BLaER1 (cell line): ENCODE data around the gene C12orf57.
A peak's percentile ranks its signal among the peaks of the same experiment; 100 is the strongest.

Experiments
- H3K27ac ChIP-seq: shearing (Covaris generic); formaldehyde crosslinking; 2 replicates; pipeline ENCODE4 v1.8.1; 2022
- H3K27me3 ChIP-seq: shearing (Covaris generic); formaldehyde crosslinking; 2 replicates; pipeline ENCODE4 v1.8.1; 2022
- H3K36me3 ChIP-seq: shearing (Covaris generic); formaldehyde crosslinking; 2 replicates; pipeline ENCODE4 v1.8.1; 2022
- H3K4me1 ChIP-seq: shearing (Covaris generic); formaldehyde crosslinking; 2 replicates; pipeline ENCODE4 v1.8.1; 2022
- H3K4me2 ChIP-seq: shearing (Covaris generic); formaldehyde crosslinking; 2 replicates; pipeline ENCODE4 v1.8.1; 2022
- H3K4me3 ChIP-seq: shearing (Covaris generic); formaldehyde crosslinking; 2 replicates; pipeline ENCODE4 v1.8.1; 2022
- H3K9ac ChIP-seq: shearing (Covaris generic); formaldehyde crosslinking; 2 replicates; pipeline ENCODE4 v1.8.1; 2022
- H3K9me3 ChIP-seq: shearing (Covaris generic); formaldehyde crosslinking; 2 replicates; pipeline ENCODE4 v1.8.1; 2022
- H4K20me1 ChIP-seq: shearing (Covaris generic); formaldehyde crosslinking; 2 replicates; pipeline ENCODE4 v1.8.1; 2022
- Cebpa-rat ChIP-seq: shearing (Covaris generic); IDR thresholded peaks from 2 replicates; pipeline ENCODE4 v1.8.1; 2022

C12orf57 gene

GRCh38 chr12:6916426-6917200 lies 27.2 kb upstream of the C12orf57 start:
- Histone ChIP-seq H4K20me1 (peaks cover 7% of the 10 kb centered on the region; the same call in 1 of the 2 replicates), H3K27ac (no peak overlapping the region), H3K4me2 (no peak overlapping the region), H3K9me3 (no peaks in the 10 kb centered on the region), H3K36me3 (no peaks in the 10 kb centered on the region; the same call in 1 of the 2 replicates), H3K4me3 (no peak overlapping the region), H3K27me3 (peaks cover 62% of the 10 kb centered on the region), H3K4me1 (peaks cover 29% of the 10 kb centered on the region), H3K9ac (no peak overlapping the region)
- no peak for TF ChIP-seq Cebpa-rat

- H3K27ac ChIP-seq: no peak overlapping the region
- no peak overlapping the region for H3K4me3 ChIP-seq
- H3K27me3 ChIP-seq: peaks cover 51% of the 10 kb centered on the region
- H3K36me3 ChIP-seq: no peaks in the 10 kb centered on the region; the same call in 1 of the 2 replicates
- peaks cover 7% of the 10 kb centered on the region; the same call in 1 of the 2 replicates for H4K20me1 ChIP-seq
- H3K9me3 ChIP-seq: no peaks in the 10 kb centered on the region
- H3K4me1 ChIP-seq: peaks cover 39% of the 10 kb centered on the region
- H3K9ac ChIP-seq: no peak overlapping the region
- no peak overlapping the region for H3K4me2 ChIP-seq
- TF ChIP-seq Cebpa-rat: no peak
Observed at GRCh38 chr12:6917491-6918231, 26.2 kb upstream of the C12orf57 start.

GRCh38 chr12:6919588-6919987 lies 24.2 kb upstream of the C12orf57 start:
- Histone ChIP-seq H3K27me3 (peaks cover 32% of the 10 kb centered on the region), H4K20me1 (peaks cover 7% of the 10 kb centered on the region; the same call in 1 of the 2 replicates), H3K9ac (no peak overlapping the region), H3K4me1 (peaks cover 50% of the 10 kb centered on the region), H3K9me3 (no peaks in the 10 kb centered on the region), H3K27ac (no peak overlapping the region), H3K4me3 (no peak overlapping the region), H3K4me2 (no peak overlapping the region), H3K36me3 (no peaks in the 10 kb centered on the region; the same call in 1 of the 2 replicates)
- no peak for TF ChIP-seq Cebpa-rat

GRCh38 chr12:6921539-6921938 lies 22.3 kb upstream of the C12orf57 start:
- H3K9ac ChIP-seq: no peak overlapping the region
- H3K4me1 ChIP-seq: peaks cover 61% of the 10 kb centered on the region
- peaks cover 12% of the 10 kb centered on the region for H3K27me3 ChIP-seq
- no peaks in the 10 kb centered on the region for H3K9me3 ChIP-seq
- no peak overlapping the region for H3K4me3 ChIP-seq
- no peaks in the 10 kb centered on the region; the same call in 1 of the 2 replicates for H3K36me3 ChIP-seq
- no peaks in the 10 kb centered on the region for H4K20me1 ChIP-seq
- no peak for TF ChIP-seq Cebpa-rat
- peak overlapping the region; percentile 86 for H3K4me2 ChIP-seq
- H3K27ac ChIP-seq: no peak overlapping the region; the same call in 1 of the 2 replicates

GRCh38 chr12:6921996-6922946 lies 21.6 kb upstream of the C12orf57 start:
- Histone ChIP-seq H3K27ac (peak overlapping the region; percentile 61), H3K9me3 (no peaks in the 10 kb centered on the region), H3K27me3 (peaks cover 5% of the 10 kb centered on the region; the same call in 1 of the 2 replicates), H3K4me2 (peak overlapping the region; percentile 86), H3K36me3 (no peaks in the 10 kb centered on the region; the same call in 1 of the 2 replicates), H3K4me3 (no peak overlapping the region), H4K20me1 (no peaks in the 10 kb centered on the region), H3K9ac (peak overlapping the region; percentile 35; the same call in 1 of the 2 replicates), H3K4me1 (peaks cover 68% of the 10 kb centered on the region)
- no peak for TF ChIP-seq Cebpa-rat

- H3K4me3 ChIP-seq: no peak overlapping the region
- peak overlapping the region; percentile 61 for H3K27ac ChIP-seq
- no peaks in the 10 kb centered on the region for H3K9me3 ChIP-seq
- H3K4me1 ChIP-seq: peaks cover 69% of the 10 kb centered on the region
- peak overlapping the region; percentile 86 for H3K4me2 ChIP-seq
- no peaks in the 10 kb centered on the region for H3K27me3 ChIP-seq
- no peak for TF ChIP-seq Cebpa-rat
- no peaks in the 10 kb centered on the region; the same call in 1 of the 2 replicates for H3K36me3 ChIP-seq
- H4K20me1 ChIP-seq: no peaks in the 10 kb centered on the region
- H3K9ac ChIP-seq: 0 out of 2 replicates have a peak overlapping the region, but pooled peaks have one; percentile 35
Observed at GRCh38 chr12:6923003-6923732, 20.7 kb upstream of the C12orf57 start.

- no peak overlapping the region for H3K9ac ChIP-seq
- H3K27ac ChIP-seq: no peak overlapping the region
- peaks cover 72% of the 10 kb centered on the region for H3K4me1 ChIP-seq
Observed at GRCh38 chr12:6923851-6924250, 20.0 kb upstream of the C12orf57 start.

GRCh38 chr12:6925239-6925539 lies 18.6 kb upstream of the C12orf57 start:
- no peak overlapping the region; the same call in none of the 2 replicates for H3K27ac ChIP-seq
- 0 out of 2 replicates have a peak overlapping the region, but pooled peaks have one; percentile 17 for H3K9ac ChIP-seq
- H3K4me1 ChIP-seq: peaks cover 80% of the 10 kb centered on the region
- peaks cover 15% of the 10 kb centered on the region for H4K20me1 ChIP-seq
- peak overlapping the region; percentile 86 for H3K4me2 ChIP-seq
- no peaks in the 10 kb centered on the region for H3K9me3 ChIP-seq
- H3K27me3 ChIP-seq: no peaks in the 10 kb centered on the region
- peaks cover 4% of the 10 kb centered on the region; the same call in 1 of the 2 replicates for H3K36me3 ChIP-seq
- H3K4me3 ChIP-seq: no peak overlapping the region
- no peak for TF ChIP-seq Cebpa-rat

More at GRCh38 chr12:6923851-6924250, 20.0 kb upstream of the C12orf57 start:
- Histone ChIP-seq H3K36me3 (no peaks in the 10 kb centered on the region; the same call in 1 of the 2 replicates), H3K27me3 (no peaks in the 10 kb centered on the region), H3K4me3 (no peak overlapping the region), H3K9me3 (no peaks in the 10 kb centered on the region), H3K4me2 (peak overlapping the region; percentile 86), H4K20me1 (peaks cover 2% of the 10 kb centered on the region)
- TF ChIP-seq Cebpa-rat: no peak
